GM18498 (cell line): ENCODE data around the gene FREM3.

Source experiments
- ATAC-seq: cut with Tn5 transposase; IDR thresholded peaks from one replicate; pipeline ENCODE4 v1.9.1; 2021; ENCODE audit warnings: mild to moderate bottlenecking, moderate library complexity; ENCODE audit not compliant: unreplicated experiment

FREM3 gene

DNA sequence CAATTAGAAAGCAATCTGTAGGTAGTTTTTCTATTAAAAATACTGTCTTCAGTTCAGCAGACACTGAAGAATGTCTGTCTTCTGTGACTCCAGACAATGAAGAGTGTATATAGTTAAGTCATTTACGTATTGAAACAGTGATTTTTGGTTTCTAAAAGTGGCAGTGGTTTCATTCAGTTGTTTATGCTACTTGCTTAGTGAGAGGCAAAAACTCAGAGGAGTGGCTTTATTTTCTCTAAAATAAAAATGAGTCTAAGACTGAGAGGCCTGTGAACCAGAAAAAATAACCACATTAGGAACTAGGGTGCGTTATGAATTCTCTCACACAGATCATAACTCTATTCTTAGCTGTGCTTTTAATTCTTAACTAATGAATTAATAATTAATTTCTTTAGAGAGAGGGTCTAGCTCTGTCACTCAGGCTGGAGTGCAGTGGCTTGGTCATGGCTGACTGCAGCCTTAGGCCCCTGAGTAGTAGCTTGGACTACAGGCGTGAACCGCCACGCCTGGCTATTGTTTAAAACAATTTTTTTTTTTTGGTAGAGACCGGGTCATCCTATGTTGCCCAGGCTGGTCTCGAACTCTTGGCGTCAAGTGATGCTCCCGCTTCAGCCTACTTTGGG is 31.4 kb downstream of the FREM3 start:
- ATAC-seq = peak; percentile 97

DNA sequence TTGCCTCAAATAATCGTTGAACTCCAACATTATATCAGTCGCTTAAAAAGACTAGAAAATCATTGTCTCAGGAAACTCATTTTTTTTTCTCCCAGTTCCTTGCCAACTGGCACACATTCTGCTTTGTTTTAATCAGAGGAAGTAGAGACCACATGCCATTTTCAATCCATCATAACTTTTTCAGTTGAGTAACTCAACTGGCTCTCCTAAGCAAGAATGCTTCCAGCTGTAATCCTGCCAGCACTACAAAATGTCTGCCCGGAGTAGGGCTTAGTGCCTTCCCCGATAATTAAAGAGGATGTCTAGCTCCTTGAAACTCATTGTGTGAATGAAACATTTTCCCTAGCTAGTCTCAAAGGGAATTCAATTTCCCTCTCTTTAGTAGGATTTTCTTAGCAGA is 33.0 kb downstream of the FREM3 start:
- ATAC-seq = no peak

DNA sequence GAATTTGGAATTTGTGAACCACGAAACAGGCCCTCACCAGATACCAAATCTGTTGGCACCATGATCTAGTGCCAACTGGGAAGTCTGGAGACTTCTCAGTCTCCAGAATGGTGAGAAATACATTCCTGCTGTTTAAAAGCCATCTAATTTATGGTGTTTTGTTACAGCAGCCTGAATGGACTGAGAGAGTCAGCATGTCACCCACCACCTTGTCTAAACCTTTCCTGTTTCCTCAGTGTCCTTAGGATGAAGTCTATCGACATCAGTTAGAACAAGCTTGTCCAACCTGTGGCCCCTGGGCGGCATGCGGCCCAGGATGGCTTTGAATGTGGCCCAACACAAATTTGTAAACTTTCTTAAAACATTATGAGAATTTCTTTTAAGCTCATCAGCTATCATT is 42.1 kb downstream of the FREM3 start:
- no peak for ATAC-seq

- no peak for ATAC-seq
Observed at GRCh38 chr4:143654571-143654970, 45.9 kb downstream of the FREM3 start.

DNA sequence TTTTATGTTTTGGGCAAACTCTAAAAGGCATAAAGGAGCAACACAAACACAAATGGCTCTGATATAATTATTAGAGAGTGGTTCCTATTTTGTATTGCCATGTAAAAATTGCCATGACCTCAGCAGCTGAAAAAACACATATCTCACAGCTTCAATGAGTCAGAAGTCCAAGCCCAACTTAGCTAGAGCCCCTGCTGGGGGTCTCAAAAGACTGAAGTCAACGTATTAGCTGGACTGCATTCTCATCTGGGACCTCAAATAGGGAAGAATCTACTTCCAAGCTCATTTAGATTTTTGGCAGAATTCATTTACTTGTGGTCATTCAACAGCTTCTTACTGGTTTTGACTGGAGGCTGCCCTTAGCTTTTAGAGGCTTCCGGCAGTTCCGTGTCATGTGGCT is 47.4 kb downstream of the FREM3 start:
- ATAC-seq = no peak

- ATAC-seq = no peak
Observed at GRCh38 chr4:143643399-143643798, 57.1 kb downstream of the FREM3 start.

- ATAC-seq = no peak
Observed at GRCh38 chr4:143642611-143643010, 57.9 kb downstream of the FREM3 start.

- ATAC-seq = no peak
Observed at GRCh38 chr4:143641361-143641760, 59.1 kb downstream of the FREM3 start.

DNA sequence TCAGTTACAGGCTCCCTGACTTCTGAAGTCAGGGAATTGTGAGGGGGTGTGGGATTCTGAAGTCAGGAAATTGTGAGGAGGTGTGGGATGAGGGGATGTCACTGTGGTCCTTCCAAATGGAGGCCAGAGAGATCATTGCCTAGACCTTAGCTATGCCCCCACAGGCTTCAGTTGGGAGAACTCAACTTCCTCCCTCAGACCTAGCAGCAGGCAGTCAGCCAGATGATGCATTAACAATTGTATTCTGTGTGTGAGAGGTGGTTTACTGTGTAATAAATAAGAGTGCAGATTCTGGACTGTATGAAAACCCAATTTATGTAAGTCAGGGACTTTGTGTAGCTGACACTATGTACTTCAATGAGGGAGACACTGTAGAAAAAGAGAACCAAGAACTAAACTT is 65.7 kb downstream of the FREM3 start:
- no peak for ATAC-seq

- no peak for ATAC-seq
Observed at GRCh38 chr4:143633833-143634232, 66.6 kb downstream of the FREM3 start.

DNA sequence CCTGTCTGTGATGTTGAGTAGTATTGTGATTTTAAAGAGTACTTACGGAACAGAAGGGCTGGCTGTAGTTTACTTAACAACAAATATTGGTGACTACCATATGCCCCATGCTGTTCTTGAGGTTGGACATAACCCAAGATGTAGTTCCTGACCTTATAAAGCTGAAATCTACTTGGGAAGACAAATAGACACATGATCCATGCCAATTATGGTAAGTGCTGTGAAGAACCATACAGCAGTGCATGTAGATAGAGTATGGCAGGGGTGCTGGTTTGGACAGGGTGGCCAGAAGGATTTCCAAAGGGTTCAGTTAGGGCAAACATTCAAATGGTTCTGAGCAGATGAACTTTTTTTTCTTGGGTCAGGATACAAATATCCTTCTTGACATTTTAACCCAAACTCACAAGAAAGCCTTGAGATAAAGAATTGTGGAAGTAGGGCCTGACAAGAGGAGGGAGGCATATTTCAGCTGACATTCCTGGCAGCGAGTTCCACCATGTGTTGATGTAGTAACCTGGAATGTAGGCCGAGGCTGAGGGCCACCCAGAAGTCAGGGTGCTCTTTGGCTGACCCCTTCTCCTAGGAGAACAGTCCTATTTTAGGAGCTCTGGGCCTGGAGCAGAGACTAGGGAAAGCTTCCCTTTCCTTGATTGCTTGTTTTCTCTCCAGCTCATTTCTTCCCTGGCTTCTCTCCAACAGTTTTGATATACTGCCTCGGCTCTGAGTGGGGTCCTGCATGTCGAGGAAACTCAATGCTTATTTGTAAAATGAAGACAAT is 74.2 kb downstream of the FREM3 start:
- no peak for ATAC-seq

DNA sequence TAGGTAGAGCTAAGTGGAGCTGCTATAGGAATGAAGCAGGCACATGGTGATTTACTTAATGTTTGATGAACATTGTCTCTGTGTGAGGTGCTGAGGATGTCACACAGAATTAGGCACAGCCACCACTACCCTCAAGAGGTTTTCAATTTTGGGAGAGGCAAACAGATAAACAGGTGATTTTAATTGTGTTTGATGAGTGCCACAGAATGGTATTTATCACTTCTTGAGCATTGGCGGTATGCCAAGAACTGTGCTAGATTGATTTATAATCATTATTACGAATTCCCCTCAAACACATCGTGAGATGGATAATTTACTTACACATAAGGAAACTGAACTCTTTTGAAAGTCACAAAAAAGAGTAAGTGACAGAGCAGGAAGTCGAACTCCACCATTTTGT is 74.8 kb downstream of the FREM3 start:
- ATAC-seq = no peak

GRCh38 chr4:143623896-143624295 is 76.6 kb downstream of the FREM3 start:
- no peak for ATAC-seq

- no peak for ATAC-seq
Observed at GRCh38 chr4:143618811-143619210, 81.7 kb downstream of the FREM3 start.

GRCh38 chr4:143617994-143618679 is 82.3 kb downstream of the FREM3 start:
- no peak for ATAC-seq

- ATAC-seq = peak; percentile 72
Observed at GRCh38 chr4:143616771-143617170, 83.7 kb downstream of the FREM3 start.

- no peak for ATAC-seq
Observed at GRCh38 chr4:143609492-143609891, 91.0 kb downstream of the FREM3 start.

- no peak for ATAC-seq
Observed at GRCh38 chr4:143606480-143606879, 94.0 kb downstream of the FREM3 start.

DNA sequence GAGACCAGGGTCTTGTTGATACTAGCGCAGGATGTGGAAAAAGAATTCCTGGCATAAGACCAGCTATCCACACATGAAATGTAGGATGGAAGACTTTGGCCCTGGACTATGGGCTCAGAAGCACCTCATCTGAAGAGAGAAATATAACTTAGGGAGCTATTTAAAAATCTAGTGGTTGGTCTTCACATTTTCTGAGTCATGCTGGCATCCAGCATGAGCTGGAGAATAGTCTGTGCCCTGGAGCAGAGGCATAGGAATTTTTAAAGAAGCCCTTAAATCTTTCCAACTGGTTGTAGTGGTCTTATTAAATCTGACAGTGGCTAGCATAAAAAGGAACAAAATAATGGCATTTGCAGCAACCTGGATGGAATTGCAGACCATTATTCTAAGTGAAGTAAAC is 100.6 kb downstream of the FREM3 start:
- ATAC-seq = no peak

- ATAC-seq = no peak
Observed at GRCh38 chr4:143598816-143599215, 101.7 kb downstream of the FREM3 start.

DNA sequence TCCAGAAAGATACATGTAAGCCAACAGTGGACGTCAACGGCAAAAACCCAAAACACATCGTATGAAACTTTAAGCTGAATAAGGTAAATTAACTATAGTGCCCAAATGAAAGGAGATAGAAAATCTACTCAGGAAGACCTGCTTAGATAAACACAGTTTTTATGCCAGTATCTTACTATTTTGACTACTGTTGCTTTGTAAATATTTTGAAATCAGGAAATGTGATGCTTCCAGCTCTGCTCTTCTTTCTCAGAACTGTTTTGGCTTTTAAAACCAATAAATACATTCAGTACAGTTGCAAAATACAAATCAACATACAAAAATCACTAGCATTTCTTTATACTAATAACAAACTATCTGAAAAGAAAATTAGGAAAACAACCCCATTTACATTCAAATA is 103.2 kb downstream of the FREM3 start:
- ATAC-seq = no peak

DNA sequence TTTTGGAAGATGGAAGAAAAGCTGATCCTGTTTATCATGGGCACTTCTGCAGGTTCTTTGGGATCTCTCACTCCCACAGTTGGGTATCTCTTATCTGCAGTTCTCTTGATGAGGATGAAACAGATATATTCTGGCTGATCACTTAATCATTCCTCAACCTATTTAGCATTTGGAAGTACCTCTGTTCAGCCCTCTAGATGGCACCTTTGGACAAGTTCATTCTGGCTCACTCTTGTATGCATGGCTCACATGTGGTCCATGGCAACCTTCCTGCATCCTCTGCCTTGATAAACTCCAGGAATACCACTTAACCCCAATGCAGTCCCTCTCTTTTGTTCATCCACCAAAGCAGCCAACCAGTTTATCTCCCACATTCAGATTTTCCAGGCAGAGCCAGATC is 112.8 kb downstream of the FREM3 start:
- ATAC-seq = no peak
